DND-41 (cell line): ENCODE data around the gene TNFSF18.

ENCODE experiments used
- ATAC-seq: fragments of 200-7000 bp; cut with Tn5 transposase; 3 replicates; pipeline ENCODE4 v1.9.1; 2021; ENCODE audit warnings: low read depth; ENCODE audit not compliant: insufficient read depth
- DNase-seq: peaks from one replicate; pipeline ENCODE4 v3.0.0-alpha.2; 2020
- H2AFZ ChIP-seq: 2 replicates; pipeline ENCODE4 v1.6.0; 2012; ENCODE audit warnings: low read depth, low read length
- H3K27ac ChIP-seq: 2 replicates; pipeline ENCODE4 v1.5.1; 2012; ENCODE audit warnings: low read length, inconsistent platforms
- H3K27me3 ChIP-seq: fragments of 200-600 bp; sonication (generic); 2 replicates; pipeline ENCODE4 v1.6.0; 2012; ENCODE audit warnings: low read length, mild to moderate bottlenecking, inconsistent platforms; ENCODE audit not compliant: insufficient read depth, poor library complexity
- H3K36me3 ChIP-seq: 2 replicates; pipeline ENCODE4 v1.5.1; 2012; ENCODE audit warnings: low read length, inconsistent platforms; ENCODE audit not compliant: insufficient read depth
- H3K4me1 ChIP-seq: 2 replicates; pipeline ENCODE4 v1.5.1; 2012; ENCODE audit warnings: mild to moderate bottlenecking, low read length; ENCODE audit not compliant: insufficient read depth
- H3K4me2 ChIP-seq: 2 replicates; pipeline ENCODE4 v1.6.0; 2012; ENCODE audit warnings: mild to moderate bottlenecking, moderate library complexity, low read length, inconsistent platforms; ENCODE audit not compliant: insufficient read depth
- H3K4me3 ChIP-seq, 2 experiments: fragments of 200-600 bp in 1 of 2; shearing (Covaris generic) in 1 of 2; 2 replicates each; pipeline ENCODE4 v1.5.1; 2012 to 2016; ENCODE audit warnings: inconsistent platforms in 2 of 2, low read length in 2 of 2, mild to moderate bottlenecking in 2 of 2, low read depth in 1 of 2, moderate library complexity in 1 of 2
- H3K79me2 ChIP-seq: 2 replicates; pipeline ENCODE4 v1.6.0; 2012; ENCODE audit warnings: low read length, inconsistent platforms; ENCODE audit not compliant: insufficient read depth
- H3K9ac ChIP-seq: 2 replicates; pipeline ENCODE4 v1.6.0; 2012; ENCODE audit warnings: low read depth, mild to moderate bottlenecking, inconsistent platforms, low read length, moderate library complexity
- H3K9me3 ChIP-seq: 2 replicates; pipeline ENCODE4 v1.5.1; 2012; ENCODE audit warnings: low read length, moderate library complexity, mild to moderate bottlenecking, inconsistent platforms; ENCODE audit not compliant: insufficient read depth, severe bottlenecking
- H4K20me1 ChIP-seq: 2 replicates; pipeline ENCODE4 v1.6.0; 2012; ENCODE audit warnings: low read length; ENCODE audit not compliant: insufficient read depth
- EZH2 ChIP-seq: IDR thresholded peaks from 3 replicates; pipeline ENCODE4 v1.6.1; 2012; ENCODE audit warnings: borderline replicate concordance, low read depth, mild to moderate bottlenecking, moderate library complexity, low read length, inconsistent platforms; ENCODE audit not compliant: severe bottlenecking
- TF ChIP-seq, protein P1 (sequence below): IDR thresholded peaks from 2 replicates; pipeline ENCODE4 v1.5.1; 2012; ENCODE audit warnings: borderline replicate concordance, low read length, moderate library complexity, mild to moderate bottlenecking; ENCODE audit not compliant: poor library complexity, severe bottlenecking; ENCODE audit errors: extremely low read depth

Gene TNFSF18

DNA sequence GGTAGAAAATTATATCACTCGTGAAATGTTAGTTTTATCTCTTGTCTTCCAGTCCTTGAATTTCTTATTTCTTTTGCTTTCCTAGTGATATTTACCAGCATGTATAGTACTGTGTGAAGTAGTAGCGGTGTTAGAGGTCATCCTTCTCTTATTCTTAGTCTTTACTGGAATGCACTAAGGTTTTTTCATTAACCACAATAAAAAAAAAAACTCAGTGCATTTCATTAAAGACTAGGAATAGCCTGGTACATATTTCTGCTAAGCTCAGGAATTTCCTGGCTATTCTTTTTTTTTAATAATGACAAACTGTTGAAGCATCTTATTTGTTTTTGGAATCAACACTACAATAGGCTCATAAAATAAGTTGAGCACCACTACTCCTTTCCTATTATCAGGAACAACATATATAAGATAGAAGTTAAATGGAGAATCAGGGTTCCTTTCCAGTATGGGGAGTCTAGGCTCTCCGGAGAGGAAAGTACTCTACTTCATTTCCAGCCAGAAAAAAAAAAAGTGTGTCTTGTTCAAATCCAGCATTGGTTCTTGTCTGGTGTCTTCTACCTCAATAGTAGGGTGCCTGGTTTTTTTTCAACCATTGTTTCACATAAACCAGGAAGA, 60.0 kb downstream of the TNFSF18 start:
- ATAC-seq, result no peak
- Histone ChIP-seq H4K20me1 (no peaks in the 10 kb centered on the region), H3K9me3 (peaks cover 3% of the 10 kb centered on the region), H3K36me3 (no peaks in the 10 kb centered on the region), H3K27ac (no peak overlapping the region), H3K4me2 (no peak overlapping the region), H3K4me1 (no peaks in the 10 kb centered on the region), H3K4me3 (no peak overlapping the region), H3K27me3 (no peaks in the 10 kb centered on the region), H3K9ac (no peak overlapping the region), H3K79me2 (no peaks in the 10 kb centered on the region), H2AFZ (no peak overlapping the region)
- no peak for DNase-seq
- TF ChIP-seq, protein P1, sequence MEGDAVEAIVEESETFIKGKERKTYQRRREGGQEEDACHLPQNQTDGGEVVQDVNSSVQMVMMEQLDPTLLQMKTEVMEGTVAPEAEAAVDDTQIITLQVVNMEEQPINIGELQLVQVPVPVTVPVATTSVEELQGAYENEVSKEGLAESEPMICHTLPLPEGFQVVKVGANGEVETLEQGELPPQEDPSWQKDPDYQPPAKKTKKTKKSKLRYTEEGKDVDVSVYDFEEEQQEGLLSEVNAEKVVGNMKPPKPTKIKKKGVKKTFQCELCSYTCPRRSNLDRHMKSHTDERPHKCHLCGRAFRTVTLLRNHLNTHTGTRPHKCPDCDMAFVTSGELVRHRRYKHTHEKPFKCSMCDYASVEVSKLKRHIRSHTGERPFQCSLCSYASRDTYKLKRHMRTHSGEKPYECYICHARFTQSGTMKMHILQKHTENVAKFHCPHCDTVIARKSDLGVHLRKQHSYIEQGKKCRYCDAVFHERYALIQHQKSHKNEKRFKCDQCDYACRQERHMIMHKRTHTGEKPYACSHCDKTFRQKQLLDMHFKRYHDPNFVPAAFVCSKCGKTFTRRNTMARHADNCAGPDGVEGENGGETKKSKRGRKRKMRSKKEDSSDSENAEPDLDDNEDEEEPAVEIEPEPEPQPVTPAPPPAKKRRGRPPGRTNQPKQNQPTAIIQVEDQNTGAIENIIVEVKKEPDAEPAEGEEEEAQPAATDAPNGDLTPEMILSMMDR, result no peak
- no peak for TF ChIP-seq EZH2
